ENCODE measurements around the gene RERGL.

The RERGL gene

DNA sequence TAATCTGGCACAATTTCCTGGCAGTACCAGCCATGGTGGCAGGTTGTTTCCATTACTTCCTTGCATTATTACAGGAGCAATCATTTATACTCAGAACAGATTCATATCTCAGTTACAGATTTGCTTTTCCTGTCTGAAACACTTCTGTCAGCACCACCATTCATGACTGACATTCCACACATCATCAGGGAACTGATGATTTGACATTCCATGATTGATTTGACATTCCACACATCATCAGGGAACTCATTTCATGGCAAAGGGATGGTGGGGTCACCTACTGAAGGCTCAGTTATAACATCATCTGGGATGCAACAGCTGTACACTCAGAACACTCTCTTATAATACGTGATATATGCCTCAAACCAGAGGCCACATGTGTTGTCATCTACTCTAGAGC lies 30.9 kb upstream of the RERGL start:
- H3K4me3 Mint-ChIP-seq: no peak overlapping the region
- H3K4me1 Mint-ChIP-seq: no peaks in the 10 kb centered on the region
- no peak overlapping the region for H3K27ac Mint-ChIP-seq
- H3K27me3 Mint-ChIP-seq (ENCODE audit: low read depth, poor library complexity): no peaks in the 10 kb centered on the region
- H3K36me3 Mint-ChIP-seq (ENCODE audit: low read depth): no peaks in the 10 kb centered on the region
- TF ChIP-seq, protein P1, sequence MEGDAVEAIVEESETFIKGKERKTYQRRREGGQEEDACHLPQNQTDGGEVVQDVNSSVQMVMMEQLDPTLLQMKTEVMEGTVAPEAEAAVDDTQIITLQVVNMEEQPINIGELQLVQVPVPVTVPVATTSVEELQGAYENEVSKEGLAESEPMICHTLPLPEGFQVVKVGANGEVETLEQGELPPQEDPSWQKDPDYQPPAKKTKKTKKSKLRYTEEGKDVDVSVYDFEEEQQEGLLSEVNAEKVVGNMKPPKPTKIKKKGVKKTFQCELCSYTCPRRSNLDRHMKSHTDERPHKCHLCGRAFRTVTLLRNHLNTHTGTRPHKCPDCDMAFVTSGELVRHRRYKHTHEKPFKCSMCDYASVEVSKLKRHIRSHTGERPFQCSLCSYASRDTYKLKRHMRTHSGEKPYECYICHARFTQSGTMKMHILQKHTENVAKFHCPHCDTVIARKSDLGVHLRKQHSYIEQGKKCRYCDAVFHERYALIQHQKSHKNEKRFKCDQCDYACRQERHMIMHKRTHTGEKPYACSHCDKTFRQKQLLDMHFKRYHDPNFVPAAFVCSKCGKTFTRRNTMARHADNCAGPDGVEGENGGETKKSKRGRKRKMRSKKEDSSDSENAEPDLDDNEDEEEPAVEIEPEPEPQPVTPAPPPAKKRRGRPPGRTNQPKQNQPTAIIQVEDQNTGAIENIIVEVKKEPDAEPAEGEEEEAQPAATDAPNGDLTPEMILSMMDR (IDR thresholded peaks at IDR 0.05): no peak
- no peak for DNase-seq
- peaks cover 9% of the 10 kb centered on the region for H3K9me3 Mint-ChIP-seq

DNA sequence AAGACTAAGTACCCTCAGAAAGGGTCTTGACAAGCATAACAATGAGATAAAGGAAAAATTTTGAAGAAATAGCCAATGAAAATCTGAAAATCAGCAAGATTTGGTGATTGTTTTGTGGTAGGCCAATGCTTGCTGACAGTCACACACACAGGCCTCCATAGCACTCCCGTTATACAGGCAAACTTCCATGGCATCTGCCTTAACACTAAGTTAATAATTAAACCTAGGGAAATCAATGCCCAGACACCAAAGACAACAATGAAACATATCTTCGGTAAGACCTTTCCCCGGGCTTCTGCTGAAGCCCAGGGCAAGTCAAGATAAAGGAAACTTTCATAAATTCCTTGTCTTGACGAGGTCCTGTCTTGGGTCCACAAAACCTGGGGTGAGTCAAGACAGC lies 18.6 kb upstream of the RERGL start:
- no peaks in the 10 kb centered on the region for H3K27me3 Mint-ChIP-seq (ENCODE audit: low read depth, poor library complexity)
- DNase-seq: no peak
- H3K4me1 Mint-ChIP-seq: no peaks in the 10 kb centered on the region
- H3K4me3 Mint-ChIP-seq: no peak overlapping the region
- no peaks in the 10 kb centered on the region for H3K36me3 Mint-ChIP-seq (ENCODE audit: low read depth)
- no peak overlapping the region for H3K27ac Mint-ChIP-seq
- peaks cover 6% of the 10 kb centered on the region for H3K9me3 Mint-ChIP-seq
- TF ChIP-seq, protein P1 (IDR thresholded peaks at IDR 0.05): no peak

DNA sequence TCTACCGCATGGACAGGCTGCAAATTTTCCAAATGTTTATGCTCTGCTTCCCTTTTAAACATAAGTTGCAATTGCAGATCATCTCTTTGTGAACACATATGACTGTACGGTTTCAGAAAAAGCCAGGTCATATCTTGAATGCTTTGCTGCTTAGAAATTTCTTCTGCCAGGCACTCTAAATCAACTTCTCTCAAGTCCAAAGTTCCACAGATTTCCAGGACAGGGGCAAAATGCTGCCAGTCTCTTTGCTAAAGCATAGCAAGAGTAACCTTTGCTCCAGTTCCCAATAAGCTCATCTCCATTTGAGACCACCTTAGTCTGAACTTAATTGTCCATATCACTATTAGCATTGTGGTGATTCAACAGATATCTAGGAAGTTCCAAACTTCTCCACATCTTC lies 13.6 kb upstream of the RERGL start:
- Mint-ChIP-seq H3K36me3 (ENCODE audit: low read depth) (no peaks in the 10 kb centered on the region), H3K27ac (no peak overlapping the region), H3K9me3 (peaks cover 8% of the 10 kb centered on the region), H3K27me3 (ENCODE audit: low read depth, poor library complexity) (no peaks in the 10 kb centered on the region), H3K4me1 (no peaks in the 10 kb centered on the region), H3K4me3 (no peak overlapping the region)
- TF ChIP-seq, protein P1 (IDR thresholded peaks at IDR 0.05): no peak
- DNase-seq: no peak

DNA sequence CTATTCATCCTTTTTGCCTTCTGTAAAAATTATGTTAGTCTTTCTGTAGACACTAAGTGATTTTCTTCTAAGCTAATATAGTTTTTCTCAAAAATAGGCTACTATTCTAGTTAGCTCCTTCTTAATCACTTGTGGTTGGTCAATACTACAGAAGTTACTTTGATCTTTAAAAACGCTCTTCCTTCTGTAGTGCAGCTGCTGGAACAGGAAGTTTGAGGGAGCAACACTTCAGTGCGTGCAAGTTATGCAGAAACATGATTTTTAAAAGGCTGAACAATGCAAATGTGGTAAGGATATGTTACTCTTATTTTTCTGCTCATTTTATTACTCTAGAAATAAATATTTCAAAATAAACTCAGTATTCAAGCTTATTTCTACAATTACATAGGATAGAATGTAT lies 11.1 kb upstream of the RERGL start:
- no peak overlapping the region for H3K27ac Mint-ChIP-seq

DNA sequence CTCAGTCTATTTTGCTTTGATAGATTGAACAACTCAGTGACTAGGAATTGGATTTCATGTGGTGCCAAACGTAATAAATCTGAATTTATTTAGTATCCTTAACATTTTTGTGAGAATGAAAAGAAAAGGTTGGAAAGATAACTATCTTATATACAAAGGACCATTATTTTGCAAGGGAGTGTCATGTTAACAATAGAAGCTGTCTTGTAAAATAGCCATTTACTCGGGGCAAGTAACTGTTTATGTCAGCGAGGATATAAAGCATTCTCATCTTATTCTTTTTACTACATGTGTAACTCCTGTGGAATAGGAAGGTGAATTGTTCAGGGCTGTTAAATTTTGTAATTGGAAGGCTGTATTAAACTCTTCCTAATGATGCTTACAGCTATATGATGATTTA lies 5.9 kb downstream of the RERGL start:
- TF ChIP-seq, protein P1 (IDR thresholded peaks at IDR 0.05): no peak
- Mint-ChIP-seq H3K4me1 (no peaks in the 10 kb centered on the region), H3K4me3 (no peak overlapping the region), H3K9me3 (no peaks in the 10 kb centered on the region), H3K27me3 (ENCODE audit: low read depth, poor library complexity) (no peaks in the 10 kb centered on the region), H3K27ac (no peak overlapping the region), H3K36me3 (ENCODE audit: low read depth) (no peaks in the 10 kb centered on the region)
- no peak for DNase-seq

More for the DNA sequence above, 11.1 kb upstream of the RERGL start:
- TF ChIP-seq, protein P1 (IDR thresholded peaks at IDR 0.05): no peak
- DNase-seq: no peak
- H3K27me3 Mint-ChIP-seq (ENCODE audit: low read depth, poor library complexity): no peaks in the 10 kb centered on the region
- no peaks in the 10 kb centered on the region for H3K36me3 Mint-ChIP-seq (ENCODE audit: low read depth)
- H3K4me3 Mint-ChIP-seq: no peak overlapping the region
- H3K9me3 Mint-ChIP-seq: peaks cover 8% of the 10 kb centered on the region
- H3K4me1 Mint-ChIP-seq: no peaks in the 10 kb centered on the region

DNA sequence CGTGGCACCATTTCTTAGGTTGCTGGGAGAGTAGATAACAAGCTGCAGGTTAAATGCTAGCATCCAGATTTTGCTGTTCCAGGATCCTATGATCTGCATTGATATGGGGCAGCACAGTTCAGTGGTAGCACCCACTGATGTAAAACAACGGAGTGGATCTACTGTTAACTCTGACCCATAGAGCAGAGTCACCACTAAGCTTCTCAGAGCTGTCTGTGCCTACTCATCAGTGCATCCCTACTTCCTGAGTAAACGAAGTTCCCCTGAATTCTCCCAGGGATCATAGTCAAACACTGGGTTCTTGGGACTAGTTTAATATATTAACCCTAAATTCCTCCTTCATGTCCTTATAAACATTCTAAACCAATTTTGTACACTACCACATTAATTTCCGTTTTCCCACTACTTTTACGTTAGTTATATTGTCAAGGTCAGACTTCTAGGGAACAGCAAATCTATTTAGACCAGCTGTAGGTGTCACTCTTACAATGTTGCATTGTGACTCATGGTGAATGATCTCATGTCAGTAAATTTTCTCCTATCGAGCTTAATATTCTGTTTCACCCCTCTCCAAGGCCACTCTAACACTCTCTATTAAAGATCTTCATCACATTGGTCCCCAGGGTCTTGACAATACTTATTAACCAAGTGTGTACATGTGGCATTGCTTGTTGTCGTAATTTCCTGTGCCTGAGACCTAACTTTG lies 10.3 kb downstream of the RERGL start:
- H3K36me3 Mint-ChIP-seq (ENCODE audit: low read depth): no peaks in the 10 kb centered on the region
- H3K4me3 Mint-ChIP-seq: no peak overlapping the region
- no peak overlapping the region for H3K27ac Mint-ChIP-seq
- H3K4me1 Mint-ChIP-seq: no peaks in the 10 kb centered on the region
- no peak for DNase-seq
- no peaks in the 10 kb centered on the region for H3K9me3 Mint-ChIP-seq
- TF ChIP-seq, protein P1 (IDR thresholded peaks at IDR 0.05): no peak
- no peaks in the 10 kb centered on the region for H3K27me3 Mint-ChIP-seq (ENCODE audit: low read depth, poor library complexity)

Data from nephron progenitor cell (in vitro differentiated cells).